Thyroid gland (tissue), 4 donors: ENCODE results near the gene KMT2B. TPM values are rescaled to one million over a fixed set of nuclear protein-coding genes. Genes with fewer than 3 reads are reported as not detected.

Source experiments
- DNase-seq, 2 donors: peaks; one replicate each; pipeline ENCODE4 v3.0.0-alpha.2; 2019
- H3K27ac ChIP-seq, 3 donors: fragments of 200-600 bp; sonication (generic); 1 replicate in 2 of 3; 2 replicates in 1 of 3; pipeline ENCODE4 v1.5.1; 2016 to 2019; ENCODE audit warnings: mild to moderate bottlenecking in 1 of 3, moderate library complexity in 1 of 3
- H3K27me3 ChIP-seq: fragments of 200-600 bp; sonication (generic); one replicate; pipeline ENCODE4 v1.5.1; 2019
- H3K36me3 ChIP-seq, 2 donors: fragments of 200-600 bp; sonication (generic); one replicate each; pipeline ENCODE4 v1.5.1; 2016 to 2019
- H3K4me1 ChIP-seq, 2 donors: fragments of 200-600 bp; sonication (generic); one replicate each; pipeline ENCODE4 v1.5.1; 2017 to 2019
- H3K4me3 ChIP-seq, 3 donors: fragments of 200-600 bp; sonication (generic); replicated peaks in 1 of 3; 1 replicate in 2 of 3; 2 replicates in 1 of 3; pipeline ENCODE4 v1.5.1; 2016; ENCODE audit warnings: mild to moderate bottlenecking in 1 of 3
- H3K9me3 ChIP-seq: fragments of 200-600 bp; sonication (generic); one replicate; pipeline ENCODE4 v1.5.1; 2017
- CTCF ChIP-seq, 6 experiments: fragments of 200-600 bp in 3 of 6; fragments of 450-650 bp in 3 of 6; sonication (generic) in 3 of 6; IDR thresholded peaks; one replicate each; pipeline ENCODE4 v1.5.1; 2016 to 2019; ENCODE audit warnings: antibody characterized with exemption in 6 of 6, mild to moderate bottlenecking in 2 of 6, inconsistent platforms in 1 of 6, moderate library complexity in 1 of 6
- POLR2A ChIP-seq, 2 donors: fragments of 450-650 bp; IDR thresholded peaks; one replicate each; pipeline ENCODE4 v1.6.1; 2017; ENCODE audit warnings: antibody characterized with exemption in 2 of 2, mild to moderate bottlenecking in 2 of 2, moderate library complexity in 1 of 2
- WGBS, 2 donors: methylation state at CpG; one replicate each; pipeline ENCODE4 v1.1.5; 2017; 5-methylcytosine and 5-hydroxymethylcytosine counted together
- intact Hi-C: fragments of 100-400 bp; cut with DNase I; formaldehyde crosslinking; loops from one replicate; pipeline ENCODE4 v1.15.1; 2023
- total RNA-seq, 4 donors: library from RNA; depleted of rRNA; stranded (reverse); fragments of >200 nt; gene quantifications; one replicate each; pipeline ENCODE4 v1.2.3, GENCODE V29; 2016

The KMT2B gene
- total RNA-seq, 4 donors from 2014 or later: 12.4 to 29.4 (median 19.7) TPM

GRCh38 chr19:35718345-35719041 lies 690 bp downstream of the KMT2B start:
- peak; percentile 52 to 56 for DNase-seq

GRCh38 chr19:35719402-35720162 lies 1.8 kb downstream of the KMT2B start:
- intact Hi-C loops: loop anchor here (5.0 kb wide), 1 partner anchor 172 kb away; the partner anchor contains the start of gene TMEM147
- Histone ChIP-seq H3K27ac (no peak overlapping the region), H3K36me3 (peaks cover 35% of the 10 kb centered on the region in 2 donors), H3K27me3 (no peaks in the 10 kb centered on the region), H3K4me3 (peak overlapping the region in 1 of 3 donors; percentile 98), H3K9me3 (no peaks in the 10 kb centered on the region), H3K4me1 (peaks cover 18 to 23% of the 10 kb centered on the region in 2 donors)
- TF ChIP-seq POLR2A (IDR thresholded peaks at IDR 0.05) (no peak), CTCF (IDR thresholded peaks at IDR 0.05) (no peak)
- 86 to 89% methylated on average over 23 to 30 of the region's 32 CpGs for WGBS, 2 donors
- DNase-seq: no peak

More at GRCh38 chr19:35718345-35719041, 690 bp downstream of the KMT2B start:
- peaks cover 24% of the 10 kb centered on the region in 2 donors for H3K36me3 ChIP-seq
- peak overlapping the region; percentile 14 to 98 (median 88) for H3K4me3 ChIP-seq
- H3K27ac ChIP-seq: peak overlapping the region in 2 of 3 donors; percentile 59 to 75
- no peaks in the 10 kb centered on the region for H3K27me3 ChIP-seq
- TF ChIP-seq POLR2A (IDR thresholded peaks at IDR 0.05) (no peak), CTCF (IDR thresholded peaks at IDR 0.05) (no peak)
- peaks cover 18 to 23% of the 10 kb centered on the region in 2 donors for H3K4me1 ChIP-seq
- WGBS, 2 donors: 5 to 6% methylated on average over 6 to 22 of the region's 42 CpGs
- H3K9me3 ChIP-seq: no peaks in the 10 kb centered on the region
- intact Hi-C loops: loop anchor here (5.0 kb wide), 1 partner anchor 171 kb away; the partner anchor contains the start of gene TMEM147

- intact Hi-C loops: no loop called here
- peaks cover 40 to 41% of the 10 kb centered on the region in 2 donors for H3K36me3 ChIP-seq
- no peaks in the 10 kb centered on the region for H3K9me3 ChIP-seq
- no peaks in the 10 kb centered on the region for H3K27me3 ChIP-seq
- DNase-seq: no peak
- H3K27ac ChIP-seq: no peak overlapping the region
- no peak overlapping the region for H3K4me3 ChIP-seq
- peaks cover 18 to 23% of the 10 kb centered on the region in 2 donors for H3K4me1 ChIP-seq
- WGBS, 2 donors: 93 to 97% methylated on average over 9 of the region's 9 CpGs
- TF ChIP-seq POLR2A (IDR thresholded peaks at IDR 0.05): no peak
- TF ChIP-seq CTCF (IDR thresholded peaks at IDR 0.05): no peak
These were observed 2.3 kb downstream of the KMT2B start for GRCh38 chr19:35720163-35720524.

GRCh38 chr19:35720648-35721047 lies 2.8 kb downstream of the KMT2B start:
- TF ChIP-seq POLR2A (IDR thresholded peaks at IDR 0.05): no peak
- TF ChIP-seq CTCF (IDR thresholded peaks at IDR 0.05): no peak
- H3K36me3 ChIP-seq: peaks cover 45 to 46% of the 10 kb centered on the region in 2 donors
- DNase-seq: no peak

More at GRCh38 chr19:35720648-35721047, 2.8 kb downstream of the KMT2B start:
- no peak overlapping the region for H3K4me3 ChIP-seq
- peaks cover 17 to 19% of the 10 kb centered on the region in 2 donors for H3K4me1 ChIP-seq
- H3K27ac ChIP-seq: no peak overlapping the region
- WGBS, 2 donors: 92 to 100% methylated on average over 3 to 10 of the region's 17 CpGs
- intact Hi-C loops: no loop called here
- H3K27me3 ChIP-seq: no peaks in the 10 kb centered on the region
- no peaks in the 10 kb centered on the region for H3K9me3 ChIP-seq
